GM23338 (cell line): ENCODE data around the gene TMEM38A. TPM values are rescaled to one million over a fixed set of nuclear protein-coding genes. Genes with fewer than 3 reads are reported as not detected.

Experiments used
- ATAC-seq: fragments of 200-7000 bp; cut with Tn5 transposase; 3 replicates; pipeline ENCODE4 v1.9.1; 2020
- DNase-seq: peaks from one replicate; pipeline ENCODE4 v3.0.0-alpha.2; 2015; ENCODE audit warnings: low spot score
- H2AFZ ChIP-seq: fragments of 200-600 bp; sonication (generic); 2 replicates; pipeline ENCODE4 v1.8.0; 2016; ENCODE audit warnings: antibody characterized with exemption, mild to moderate bottlenecking, moderate library complexity
- H3F3A ChIP-seq: fragments of 200-600 bp; sonication (generic); replicated peaks from 2 replicates; pipeline ENCODE4 v1.8.0; 2017; ENCODE audit warnings: antibody characterized with exemption, mixed run types, low read depth
- H3K27ac ChIP-seq: fragments of 200-600 bp; sonication (generic); 2 replicates; pipeline ENCODE4 v1.6.1; 2016; ENCODE audit warnings: low read depth
- H3K27me3 ChIP-seq: fragments of 200-600 bp; sonication (generic); 2 replicates; pipeline ENCODE4 v1.8.0; 2016; ENCODE audit warnings: mild to moderate bottlenecking, mixed run types, moderate library complexity; ENCODE audit not compliant: insufficient read depth
- H3K36me3 ChIP-seq: fragments of 200-600 bp; sonication (generic); 2 replicates; pipeline ENCODE4 v1.8.0; 2016; ENCODE audit warnings: mild to moderate bottlenecking; ENCODE audit not compliant: insufficient read depth
- H3K4me1 ChIP-seq: fragments of 200-600 bp; sonication (generic); 2 replicates; pipeline ENCODE4 v1.8.0; 2016; ENCODE audit warnings: mild to moderate bottlenecking, moderate library complexity; ENCODE audit not compliant: insufficient read depth
- H3K4me2 ChIP-seq: fragments of 200-600 bp; sonication (generic); 2 replicates; pipeline ENCODE4 v1.7.1; 2017; ENCODE audit warnings: mixed run types
- H3K4me3 ChIP-seq: fragments of 200-600 bp; sonication (generic); 2 replicates; pipeline ENCODE4 v1.6.1; 2016; ENCODE audit warnings: mixed run types
- H3K79me2 ChIP-seq: fragments of 200-600 bp; sonication (generic); replicated peaks from 2 replicates; pipeline ENCODE4 v1.8.0; 2017; ENCODE audit warnings: mild to moderate bottlenecking; ENCODE audit not compliant: insufficient read depth
- H3K9me2 ChIP-seq: fragments of 200-600 bp; sonication (generic); 2 replicates; pipeline ENCODE4 v1.8.0; 2017; ENCODE audit not compliant: insufficient read depth
- H4K20me1 ChIP-seq: fragments of 200-600 bp; sonication (generic); replicated peaks from 2 replicates; pipeline ENCODE4 v1.8.0; 2017; ENCODE audit warnings: mild to moderate bottlenecking; ENCODE audit not compliant: insufficient read depth
- H3K27ac Mint-ChIP-seq: 2 replicates; pipeline ENCODE4 v1.8.0; 2020; ENCODE audit warnings: inconsistent platforms, mild to moderate bottlenecking, moderate library complexity, mixed read lengths
- H3K27me3 Mint-ChIP-seq: 3 replicates; pipeline ENCODE4 v1.8.0; 2022; ENCODE audit warnings: low read depth, mild to moderate bottlenecking, moderate library complexity, mixed read lengths, inconsistent platforms; ENCODE audit not compliant: insufficient read depth, poor library complexity
- H3K36me3 Mint-ChIP-seq: 3 replicates; pipeline ENCODE4 v1.8.0; 2021; ENCODE audit warnings: low read depth, mild to moderate bottlenecking, inconsistent platforms, moderate library complexity, mixed read lengths
- H3K4me1 Mint-ChIP-seq: 3 replicates; pipeline ENCODE4 v1.8.0; 2020; ENCODE audit warnings: mild to moderate bottlenecking, inconsistent platforms, mixed read lengths
- H3K4me3 Mint-ChIP-seq: 3 replicates; pipeline ENCODE4 v1.8.0; 2021; ENCODE audit warnings: moderate library complexity, mild to moderate bottlenecking, inconsistent platforms, mixed read lengths
- H3K9me3 Mint-ChIP-seq: 3 replicates; pipeline ENCODE4 v1.8.0; 2020; ENCODE audit warnings: moderate library complexity, mild to moderate bottlenecking, inconsistent platforms, mixed read lengths
- CREB1 ChIP-seq: fragments of 250-450 bp; sonication (Bioruptor Pico); IDR thresholded peaks from 2 replicates; pipeline ENCODE4 v1.5.0; 2020; ENCODE audit warnings: low read depth, mild to moderate bottlenecking, moderate library complexity
- EZH2 ChIP-seq: fragments of 200-600 bp; sonication (generic); IDR thresholded peaks from one replicate; pipeline ENCODE4 v1.8.0; 2017; ENCODE audit warnings: antibody characterized with exemption, mild to moderate bottlenecking, low read depth; ENCODE audit not compliant: unreplicated experiment
- EZH2phosphoT487 ChIP-seq: fragments of 200-600 bp; sonication (generic); IDR thresholded peaks from one replicate; pipeline ENCODE4 v1.8.1; 2018; ENCODE audit warnings: antibody characterized with exemption; ENCODE audit not compliant: unreplicated experiment
- JUNB ChIP-seq: IDR thresholded peaks from one replicate; pipeline ENCODE4 v1.6.1; 2016; ENCODE audit warnings: antibody characterized with exemption; ENCODE audit not compliant: unreplicated experiment
- NANOG ChIP-seq: IDR thresholded peaks from 2 replicates; pipeline ENCODE4 v1.6.1; 2016; ENCODE audit warnings: antibody characterized with exemption, borderline replicate concordance
- POLR2AphosphoS5 ChIP-seq: IDR thresholded peaks from 2 replicates; pipeline ENCODE4 v1.6.1; 2016; ENCODE audit warnings: antibody characterized with exemption, low read depth
- STAT1 ChIP-seq: IDR thresholded peaks from one replicate; pipeline ENCODE4 v1.6.1; 2016; ENCODE audit warnings: antibody characterized with exemption; ENCODE audit not compliant: unreplicated experiment
- ZNF114 ChIP-seq: fragments of 250-450 bp; sonication (Bioruptor Pico); IDR thresholded peaks from 2 replicates; pipeline ENCODE4 v1.5.0; 2020; ENCODE audit warnings: mild to moderate bottlenecking, moderate library complexity
- ZNF331 ChIP-seq: fragments of 250-450 bp; sonication (Bioruptor Pico); IDR thresholded peaks from 2 replicates; pipeline ENCODE4 v1.5.0; 2020; ENCODE audit warnings: low read depth, mild to moderate bottlenecking, moderate library complexity
- polyA plus RNA-seq: library from polyadenylated mRNA; unstranded; fragments of >200 nt; fragmentation: Nextera tagmentation; extraction: Ambion mirVana; gene quantifications from 2 replicates; pipeline ENCODE4 v1.2.1, GENCODE V29; 2016
- total RNA-seq: library from RNA; depleted of rRNA; stranded (reverse); fragments of >200 nt; shearing (Covaris generic); gene quantifications from 2 replicates; pipeline ENCODE4 v1.2.3, GENCODE V29; 2014
- TF ChIP-seq, protein P1 (sequence below): fragments of 250-450 bp; sonication (Bioruptor Pico); IDR thresholded peaks from 2 replicates; pipeline ENCODE4 v1.5.0; 2020; ENCODE audit warnings: mild to moderate bottlenecking, moderate library complexity
- TF ChIP-seq, protein P2 (sequence below), 2 experiments: fragments of 200-600 bp in 1 of 2; sonication (generic) in 1 of 2; conservative IDR thresholded peaks; 2 replicates each; pipeline versions ENCODE4 v1.5.1 to v1.6.1; 2016 to 2017; ENCODE audit warnings: antibody characterized with exemption in 2 of 2, low read depth in 2 of 2, mild to moderate bottlenecking in 2 of 2, moderate library complexity in 1 of 2
- TF ChIP-seq, protein P3 (sequence below): IDR thresholded peaks from one replicate; pipeline ENCODE4 v1.6.1; 2018; ENCODE audit warnings: antibody characterized with exemption; ENCODE audit not compliant: unreplicated experiment
- TF ChIP-seq, protein P4 (sequence below): IDR thresholded peaks from 2 replicates; pipeline ENCODE4 v1.6.1; 2016; ENCODE audit warnings: antibody characterized with exemption

The TMEM38A gene
- total and polyA plus RNA-seq, 2 experiments from 2014 or later = 5.9 to 14.1 TPM

GRCh38 chr19:16650821-16651220, 10.1 kb upstream of the TMEM38A start:
- Histone ChIP-seq H3K27ac (no peak overlapping the region), H2AFZ (no peak overlapping the region), H3F3A (peaks cover 3% of the 10 kb centered on the region; the same call in 1 of the 2 replicates), H3K27me3 (no peaks in the 10 kb centered on the region), H3K36me3 (peaks cover 43% of the 10 kb centered on the region), H3K9me2 (no peaks in the 10 kb centered on the region), H3K79me2 (peaks cover 25% of the 10 kb centered on the region), H3K4me2 (no peak overlapping the region), H3K4me3 (no peak overlapping the region), H3K4me1 (no peaks in the 10 kb centered on the region), H4K20me1 (peaks cover 17% of the 10 kb centered on the region)
- no peaks in the 10 kb centered on the region; the same call in 2 of the 3 replicates for H3K9me3 Mint-ChIP-seq
- no peak overlapping the region for H3K4me3 Mint-ChIP-seq
- DNase-seq (no peak), ATAC-seq (no peak)
- peaks cover 3% of the 10 kb centered on the region for H3K27me3 Mint-ChIP-seq
- no peak overlapping the region for H3K27ac Mint-ChIP-seq
- peaks cover 80% of the 10 kb centered on the region for H3K36me3 Mint-ChIP-seq
- H3K4me1 Mint-ChIP-seq = no peaks in the 10 kb centered on the region
- TF ChIP-seq JUNB (no peak), POLR2AphosphoS5 (no peak), ZNF331 (CRISPR knock-in tag) (no peak), CREB1 (CRISPR knock-in tag) (no peak), EZH2phosphoT487 (no peak), EZH2 (no peak), STAT1 (no peak), NANOG (no peak), ZNF114 (no peak)
- TF ChIP-seq, protein P1, sequence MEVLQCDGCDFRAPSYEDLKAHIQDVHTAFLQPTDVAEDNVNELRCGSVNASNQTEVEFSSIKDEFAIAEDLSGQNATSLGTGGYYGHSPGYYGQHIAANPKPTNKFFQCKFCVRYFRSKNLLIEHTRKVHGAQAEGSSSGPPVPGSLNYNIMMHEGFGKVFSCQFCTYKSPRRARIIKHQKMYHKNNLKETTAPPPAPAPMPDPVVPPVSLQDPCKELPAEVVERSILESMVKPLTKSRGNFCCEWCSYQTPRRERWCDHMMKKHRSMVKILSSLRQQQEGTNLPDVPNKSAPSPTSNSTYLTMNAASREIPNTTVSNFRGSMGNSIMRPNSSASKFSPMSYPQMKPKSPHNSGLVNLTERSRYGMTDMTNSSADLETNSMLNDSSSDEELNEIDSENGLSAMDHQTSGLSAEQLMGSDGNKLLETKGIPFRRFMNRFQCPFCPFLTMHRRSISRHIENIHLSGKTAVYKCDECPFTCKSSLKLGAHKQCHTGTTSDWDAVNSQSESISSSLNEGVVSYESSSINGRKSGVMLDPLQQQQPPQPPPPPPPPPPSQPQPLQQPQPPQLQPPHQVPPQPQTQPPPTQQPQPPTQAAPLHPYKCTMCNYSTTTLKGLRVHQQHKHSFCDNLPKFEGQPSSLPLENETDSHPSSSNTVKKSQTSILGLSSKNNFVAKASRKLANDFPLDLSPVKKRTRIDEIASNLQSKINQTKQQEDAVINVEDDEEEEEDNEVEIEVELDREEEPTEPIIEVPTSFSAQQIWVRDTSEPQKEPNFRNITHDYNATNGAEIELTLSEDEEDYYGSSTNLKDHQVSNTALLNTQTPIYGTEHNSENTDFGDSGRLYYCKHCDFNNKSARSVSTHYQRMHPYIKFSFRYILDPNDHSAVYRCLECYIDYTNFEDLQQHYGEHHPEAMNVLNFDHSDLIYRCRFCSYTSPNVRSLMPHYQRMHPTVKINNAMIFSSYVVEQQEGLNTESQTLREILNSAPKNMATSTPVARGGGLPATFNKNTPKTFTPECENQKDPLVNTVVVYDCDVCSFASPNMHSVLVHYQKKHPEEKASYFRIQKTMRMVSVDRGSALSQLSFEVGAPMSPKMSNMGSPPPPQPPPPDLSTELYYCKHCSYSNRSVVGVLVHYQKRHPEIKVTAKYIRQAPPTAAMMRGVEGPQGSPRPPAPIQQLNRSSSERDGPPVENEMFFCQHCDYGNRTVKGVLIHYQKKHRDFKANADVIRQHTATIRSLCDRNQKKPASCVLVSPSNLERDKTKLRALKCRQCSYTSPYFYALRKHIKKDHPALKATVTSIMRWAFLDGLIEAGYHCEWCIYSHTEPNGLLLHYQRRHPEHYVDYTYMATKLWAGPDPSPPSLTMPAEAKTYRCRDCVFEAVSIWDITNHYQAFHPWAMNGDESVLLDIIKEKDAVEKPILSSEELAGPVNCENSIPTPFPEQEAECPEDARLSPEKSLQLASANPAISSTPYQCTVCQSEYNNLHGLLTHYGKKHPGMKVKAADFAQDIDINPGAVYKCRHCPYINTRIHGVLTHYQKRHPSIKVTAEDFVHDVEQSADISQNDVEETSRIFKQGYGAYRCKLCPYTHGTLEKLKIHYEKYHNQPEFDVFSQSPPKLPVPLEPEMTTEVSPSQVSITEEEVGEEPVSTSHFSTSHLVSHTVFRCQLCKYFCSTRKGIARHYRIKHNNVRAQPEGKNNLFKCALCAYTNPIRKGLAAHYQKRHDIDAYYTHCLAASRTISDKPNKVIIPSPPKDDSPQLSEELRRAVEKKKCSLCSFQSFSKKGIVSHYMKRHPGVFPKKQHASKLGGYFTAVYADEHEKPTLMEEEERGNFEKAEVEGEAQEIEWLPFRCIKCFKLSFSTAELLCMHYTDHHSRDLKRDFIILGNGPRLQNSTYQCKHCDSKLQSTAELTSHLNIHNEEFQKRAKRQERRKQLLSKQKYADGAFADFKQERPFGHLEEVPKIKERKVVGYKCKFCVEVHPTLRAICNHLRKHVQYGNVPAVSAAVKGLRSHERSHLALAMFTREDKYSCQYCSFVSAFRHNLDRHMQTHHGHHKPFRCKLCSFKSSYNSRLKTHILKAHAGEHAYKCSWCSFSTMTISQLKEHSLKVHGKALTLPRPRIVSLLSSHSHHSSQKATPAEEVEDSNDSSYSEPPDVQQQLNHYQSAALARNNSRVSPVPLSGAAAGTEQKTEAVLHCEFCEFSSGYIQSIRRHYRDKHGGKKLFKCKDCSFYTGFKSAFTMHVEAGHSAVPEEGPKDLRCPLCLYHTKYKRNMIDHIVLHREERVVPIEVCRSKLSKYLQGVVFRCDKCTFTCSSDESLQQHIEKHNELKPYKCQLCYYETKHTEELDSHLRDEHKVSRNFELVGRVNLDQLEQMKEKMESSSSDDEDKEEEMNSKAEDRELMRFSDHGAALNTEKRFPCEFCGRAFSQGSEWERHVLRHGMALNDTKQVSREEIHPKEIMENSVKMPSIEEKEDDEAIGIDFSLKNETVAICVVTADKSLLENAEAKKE (CRISPR knock-in tag) = no peak
- TF ChIP-seq, protein P2, sequence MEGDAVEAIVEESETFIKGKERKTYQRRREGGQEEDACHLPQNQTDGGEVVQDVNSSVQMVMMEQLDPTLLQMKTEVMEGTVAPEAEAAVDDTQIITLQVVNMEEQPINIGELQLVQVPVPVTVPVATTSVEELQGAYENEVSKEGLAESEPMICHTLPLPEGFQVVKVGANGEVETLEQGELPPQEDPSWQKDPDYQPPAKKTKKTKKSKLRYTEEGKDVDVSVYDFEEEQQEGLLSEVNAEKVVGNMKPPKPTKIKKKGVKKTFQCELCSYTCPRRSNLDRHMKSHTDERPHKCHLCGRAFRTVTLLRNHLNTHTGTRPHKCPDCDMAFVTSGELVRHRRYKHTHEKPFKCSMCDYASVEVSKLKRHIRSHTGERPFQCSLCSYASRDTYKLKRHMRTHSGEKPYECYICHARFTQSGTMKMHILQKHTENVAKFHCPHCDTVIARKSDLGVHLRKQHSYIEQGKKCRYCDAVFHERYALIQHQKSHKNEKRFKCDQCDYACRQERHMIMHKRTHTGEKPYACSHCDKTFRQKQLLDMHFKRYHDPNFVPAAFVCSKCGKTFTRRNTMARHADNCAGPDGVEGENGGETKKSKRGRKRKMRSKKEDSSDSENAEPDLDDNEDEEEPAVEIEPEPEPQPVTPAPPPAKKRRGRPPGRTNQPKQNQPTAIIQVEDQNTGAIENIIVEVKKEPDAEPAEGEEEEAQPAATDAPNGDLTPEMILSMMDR (conservative IDR thresholded peaks at IDR 0.05; ENCODE audit: low read depth in 2 of 2) = no peak
- TF ChIP-seq, protein P3, sequence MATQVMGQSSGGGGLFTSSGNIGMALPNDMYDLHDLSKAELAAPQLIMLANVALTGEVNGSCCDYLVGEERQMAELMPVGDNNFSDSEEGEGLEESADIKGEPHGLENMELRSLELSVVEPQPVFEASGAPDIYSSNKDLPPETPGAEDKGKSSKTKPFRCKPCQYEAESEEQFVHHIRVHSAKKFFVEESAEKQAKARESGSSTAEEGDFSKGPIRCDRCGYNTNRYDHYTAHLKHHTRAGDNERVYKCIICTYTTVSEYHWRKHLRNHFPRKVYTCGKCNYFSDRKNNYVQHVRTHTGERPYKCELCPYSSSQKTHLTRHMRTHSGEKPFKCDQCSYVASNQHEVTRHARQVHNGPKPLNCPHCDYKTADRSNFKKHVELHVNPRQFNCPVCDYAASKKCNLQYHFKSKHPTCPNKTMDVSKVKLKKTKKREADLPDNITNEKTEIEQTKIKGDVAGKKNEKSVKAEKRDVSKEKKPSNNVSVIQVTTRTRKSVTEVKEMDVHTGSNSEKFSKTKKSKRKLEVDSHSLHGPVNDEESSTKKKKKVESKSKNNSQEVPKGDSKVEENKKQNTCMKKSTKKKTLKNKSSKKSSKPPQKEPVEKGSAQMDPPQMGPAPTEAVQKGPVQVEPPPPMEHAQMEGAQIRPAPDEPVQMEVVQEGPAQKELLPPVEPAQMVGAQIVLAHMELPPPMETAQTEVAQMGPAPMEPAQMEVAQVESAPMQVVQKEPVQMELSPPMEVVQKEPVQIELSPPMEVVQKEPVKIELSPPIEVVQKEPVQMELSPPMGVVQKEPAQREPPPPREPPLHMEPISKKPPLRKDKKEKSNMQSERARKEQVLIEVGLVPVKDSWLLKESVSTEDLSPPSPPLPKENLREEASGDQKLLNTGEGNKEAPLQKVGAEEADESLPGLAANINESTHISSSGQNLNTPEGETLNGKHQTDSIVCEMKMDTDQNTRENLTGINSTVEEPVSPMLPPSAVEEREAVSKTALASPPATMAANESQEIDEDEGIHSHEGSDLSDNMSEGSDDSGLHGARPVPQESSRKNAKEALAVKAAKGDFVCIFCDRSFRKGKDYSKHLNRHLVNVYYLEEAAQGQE = no peak
- TF ChIP-seq, protein P4, sequence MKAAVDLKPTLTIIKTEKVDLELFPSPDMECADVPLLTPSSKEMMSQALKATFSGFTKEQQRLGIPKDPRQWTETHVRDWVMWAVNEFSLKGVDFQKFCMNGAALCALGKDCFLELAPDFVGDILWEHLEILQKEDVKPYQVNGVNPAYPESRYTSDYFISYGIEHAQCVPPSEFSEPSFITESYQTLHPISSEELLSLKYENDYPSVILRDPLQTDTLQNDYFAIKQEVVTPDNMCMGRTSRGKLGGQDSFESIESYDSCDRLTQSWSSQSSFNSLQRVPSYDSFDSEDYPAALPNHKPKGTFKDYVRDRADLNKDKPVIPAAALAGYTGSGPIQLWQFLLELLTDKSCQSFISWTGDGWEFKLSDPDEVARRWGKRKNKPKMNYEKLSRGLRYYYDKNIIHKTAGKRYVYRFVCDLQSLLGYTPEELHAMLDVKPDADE = no peak
